HepG2 (cell line): ENCODE data around the gene VAMP8. TPM values are rescaled to one million over a fixed set of nuclear protein-coding genes. Genes with fewer than 3 reads are reported as not detected.

ENCODE experiments used
- ADNP ChIP-seq: sonication (generic); formaldehyde crosslinking; IDR thresholded peaks from 2 replicates; pipeline ENCODE4 v1.4.0; 2020; ENCODE audit warnings: missing genetic modification reagents
- CENPX ChIP-seq: sonication (generic); formaldehyde crosslinking; IDR thresholded peaks from 2 replicates; pipeline ENCODE4 v1.9.0; 2021; ENCODE audit warnings: mild to moderate bottlenecking, missing genetic modification reagents, moderate library complexity
- FIP1L1 ChIP-seq: fragments of 200-400 bp; formaldehyde crosslinking; IDR thresholded peaks from 2 replicates; pipeline ENCODE4 v1.6.1; 2018; ENCODE audit warnings: low read depth, mild to moderate bottlenecking, low read length, moderate library complexity, borderline replicate concordance; ENCODE audit not compliant: insufficient read depth
- GFI1 ChIP-seq: sonication (generic); formaldehyde crosslinking; IDR thresholded peaks from 2 replicates; pipeline ENCODE4 v1.5.0; 2020; ENCODE audit warnings: missing genetic modification reagents, mild to moderate bottlenecking, borderline replicate concordance
- HNRNPK ChIP-seq: fragments of 200-400 bp; formaldehyde crosslinking; IDR thresholded peaks from 2 replicates; pipeline ENCODE4 v1.6.1; 2018; ENCODE audit warnings: low read length, low read depth, moderate library complexity, mild to moderate bottlenecking; ENCODE audit not compliant: poor library complexity, severe bottlenecking
- KDM4B ChIP-seq: sonication (generic); formaldehyde crosslinking; IDR thresholded peaks from 2 replicates; pipeline ENCODE4 v1.4.0; 2020; ENCODE audit warnings: missing genetic modification reagents
- NCOA2 ChIP-seq: sonication (generic); formaldehyde crosslinking; IDR thresholded peaks from 2 replicates; pipeline ENCODE4 v1.8.0; 2022; ENCODE audit warnings: inconsistent platforms
- RELA ChIP-seq: sonication (generic); formaldehyde crosslinking; IDR thresholded peaks from 2 replicates; pipeline ENCODE4 v1.4.0; 2020; ENCODE audit warnings: missing genetic modification reagents
- SAFB2 ChIP-seq: sonication (generic); formaldehyde crosslinking; IDR thresholded peaks from 2 replicates; pipeline ENCODE4 v1.5.1; 2020; ENCODE audit warnings: missing genetic modification reagents, low read depth, mild to moderate bottlenecking, borderline replicate concordance
- SNAPC2 ChIP-seq: sonication (generic); formaldehyde crosslinking; IDR thresholded peaks from 2 replicates; pipeline ENCODE4 v1.8.1; 2022; ENCODE audit warnings: mild to moderate bottlenecking, missing genetic modification reagents
- SOX13 ChIP-seq, 3 experiments: fragments of 450-650 bp in 1 of 3; sonication (generic) in 1 of 3; formaldehyde crosslinking in 1 of 3; IDR thresholded peaks in 2 of 3; conservative IDR thresholded peaks in 1 of 3; 2 replicates each; pipeline versions ENCODE4 v1.5.0 to v1.6.1; 2016 to 2020; ENCODE audit warnings: antibody characterized with exemption in 1 of 3, mild to moderate bottlenecking in 1 of 3, missing compliant biosample characterization in 1 of 3, missing genetic modification reagents in 1 of 3, moderate library complexity in 1 of 3
- SYNCRIP ChIP-seq: fragments of 200-400 bp; formaldehyde crosslinking; IDR thresholded peaks from 2 replicates; pipeline ENCODE4 v1.6.1; 2018; ENCODE audit warnings: mild to moderate bottlenecking, low read depth, low read length; ENCODE audit not compliant: insufficient read depth
- U2AF1 ChIP-seq: fragments of 200-400 bp; formaldehyde crosslinking; optimal IDR thresholded peaks from 2 replicates; pipeline ENCODE3; 2017; ENCODE audit warnings: mild to moderate bottlenecking, low read depth, low read length
- ZC3H4 ChIP-seq: sonication (generic); formaldehyde crosslinking; IDR thresholded peaks from 2 replicates; pipeline ENCODE4 v1.4.0; 2020; ENCODE audit warnings: missing genetic modification reagents, borderline replicate concordance
- ZFP36L2 ChIP-seq: sonication (generic); formaldehyde crosslinking; IDR thresholded peaks from 2 replicates; pipeline ENCODE4 v1.4.0; 2020; ENCODE audit warnings: missing genetic modification reagents
- ZKSCAN8 ChIP-seq: IDR thresholded peaks from 2 replicates; pipeline ENCODE4 v1.6.1; 2016; ENCODE audit warnings: borderline replicate concordance, missing genetic modification reagents, missing compliant biosample characterization
- ZMYM4 ChIP-seq: sonication (generic); formaldehyde crosslinking; IDR thresholded peaks from 2 replicates; pipeline ENCODE4 v1.8.1; 2023; ENCODE audit warnings: mild to moderate bottlenecking, missing genetic modification reagents
- ZNF205 ChIP-seq: IDR thresholded peaks from 2 replicates; pipeline ENCODE4 v1.6.1; 2018; ENCODE audit warnings: missing biosample characterization, missing genetic modification reagents
- ZNF251 ChIP-seq: sonication (generic); formaldehyde crosslinking; IDR thresholded peaks from 2 replicates; pipeline ENCODE4 v1.9.0; 2021; ENCODE audit warnings: mild to moderate bottlenecking, missing genetic modification reagents
- ZNF317 ChIP-seq: sonication (generic); formaldehyde crosslinking; IDR thresholded peaks from 2 replicates; pipeline ENCODE4 v1.5.0; 2020; ENCODE audit warnings: mild to moderate bottlenecking, missing genetic modification reagents
- ZNF343 ChIP-seq: sonication (generic); formaldehyde crosslinking; IDR thresholded peaks from 2 replicates; pipeline ENCODE4 v1.4.0; 2020; ENCODE audit warnings: mild to moderate bottlenecking, missing genetic modification reagents
- ZNF441 ChIP-seq: sonication (generic); formaldehyde crosslinking; IDR thresholded peaks from 2 replicates; pipeline ENCODE4 v1.7.0; 2021; ENCODE audit warnings: missing genetic modification reagents, borderline replicate concordance
- ZNF562 ChIP-seq: sonication (generic); formaldehyde crosslinking; IDR thresholded peaks from 2 replicates; pipeline ENCODE4 v1.8.0; 2022; ENCODE audit warnings: missing genetic modification reagents, borderline replicate concordance
- ZNF563 ChIP-seq: sonication (generic); formaldehyde crosslinking; IDR thresholded peaks from 2 replicates; pipeline ENCODE4 v1.8.0; 2022; ENCODE audit warnings: mild to moderate bottlenecking, moderate library complexity, missing genetic modification reagents
- ZNF746 ChIP-seq: sonication (generic); formaldehyde crosslinking; IDR thresholded peaks from 2 replicates; pipeline ENCODE4 v1.8.0; 2022; ENCODE audit warnings: mild to moderate bottlenecking, missing genetic modification reagents
- ZNF816 ChIP-seq: sonication (generic); formaldehyde crosslinking; IDR thresholded peaks from 2 replicates; pipeline ENCODE4 v1.8.0; 2022; ENCODE audit warnings: missing genetic modification reagents, mild to moderate bottlenecking, borderline replicate concordance
- ZNF841 ChIP-seq: sonication (generic); formaldehyde crosslinking; IDR thresholded peaks from 2 replicates; pipeline ENCODE4 v1.8.1; 2023; ENCODE audit warnings: missing genetic modification reagents, borderline replicate concordance
- polyA plus RNA-seq, 8 experiments: library from polyadenylated mRNA; depleted of rRNA in 3 of 8; stranded (reverse) in 7 of 8; unstranded in 1 of 8; fragments of >200 nt; fragmentation: Illumina TruSeq in 4 of 8; extraction: Trizol in 4 of 8; gene quantifications; 2 replicates each; pipeline versions ENCODE4 v1.2.1 to v1.2.3, GENCODE V29; 2011 to 2016; ENCODE audit warnings: low read depth in 4 of 8, missing spikeins in 1 of 8, mixed read lengths in 1 of 8; ENCODE audit not compliant: insufficient read depth in 1 of 8
- total RNA-seq, 5 experiments: library from RNA; depleted of rRNA; stranded (reverse); fragments of >200 nt; fragmentation: Illumina TruSeq; extraction: Trizol; gene quantifications; 2 replicates each; pipeline ENCODE4 v1.2.3, GENCODE V29; 2016; ENCODE audit warnings: low read depth in 1 of 5
- TF ChIP-seq, protein P1 (sequence below): sonication (generic); formaldehyde crosslinking; IDR thresholded peaks from 2 replicates; pipeline ENCODE4 v1.5.1; 2020; ENCODE audit warnings: missing genetic modification reagents, mild to moderate bottlenecking, borderline replicate concordance
- TF ChIP-seq, protein P2 (sequence below): sonication (generic); formaldehyde crosslinking; IDR thresholded peaks from 2 replicates; pipeline ENCODE4 v1.4.0; 2020; ENCODE audit warnings: missing genetic modification reagents

The VAMP8 gene
- total and polyA plus RNA-seq, 2 of the 13 experiments (the other 11 are each of a cell fraction or from before 2014, with no cell fraction given) = 83.3 to 157 TPM

DNA sequence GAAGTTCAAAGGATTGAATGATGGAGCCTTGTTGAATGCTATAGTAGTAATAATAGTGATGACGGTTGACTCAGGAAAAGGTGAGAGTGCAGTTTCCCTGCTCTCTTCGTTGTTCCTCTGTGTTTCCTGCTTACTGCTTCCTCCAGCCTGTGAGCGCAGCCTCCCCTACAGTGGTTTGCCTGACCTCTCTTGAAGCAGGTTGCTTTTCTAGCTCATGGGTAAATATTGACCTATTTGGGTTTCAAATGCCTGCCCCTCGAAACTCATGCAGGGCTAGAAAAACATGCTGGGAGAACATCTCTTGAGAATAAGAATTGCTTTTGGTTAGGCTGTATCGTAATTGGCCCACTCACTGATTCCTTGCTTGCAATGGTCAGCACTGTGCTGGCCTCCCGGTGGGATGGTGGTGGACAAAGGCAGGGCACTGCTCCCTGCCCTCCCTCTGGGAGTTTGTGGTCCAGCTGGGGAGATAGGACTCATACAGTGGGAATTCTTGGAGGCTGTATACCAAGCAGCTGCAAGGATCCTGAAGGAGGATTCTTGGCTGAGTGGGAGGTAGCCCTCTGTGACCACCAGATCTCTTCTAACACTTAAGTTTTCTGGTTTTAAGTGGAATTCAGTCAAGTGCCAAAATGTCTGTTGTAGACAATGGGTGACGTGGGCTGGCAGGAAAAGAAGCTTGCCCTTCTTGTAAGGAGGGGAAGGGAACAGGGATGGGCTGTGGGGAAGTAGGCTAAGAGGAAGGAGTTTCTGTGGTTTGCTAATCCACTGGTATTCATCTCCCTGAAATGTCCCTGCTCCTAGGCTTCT, 12.8 kb downstream of the VAMP8 start (continued):
- TF ChIP-seq SOX13 (IDR thresholded peaks at IDR 0.05) = no peak
- TF ChIP-seq SOX13 (CRISPR knock-in tag; conservative IDR thresholded peaks at IDR 0.05 in 1 of 2, IDR thresholded peaks at IDR 0.05 in 1 of 2) = peak in 1 of 2 experiments; percentile 69; a peak in 2 of 4 replicates
- no peak for TF ChIP-seq ZNF562 (CRISPR knock-in tag)
- TF ChIP-seq U2AF1 = no peak
- TF ChIP-seq, protein P1, sequence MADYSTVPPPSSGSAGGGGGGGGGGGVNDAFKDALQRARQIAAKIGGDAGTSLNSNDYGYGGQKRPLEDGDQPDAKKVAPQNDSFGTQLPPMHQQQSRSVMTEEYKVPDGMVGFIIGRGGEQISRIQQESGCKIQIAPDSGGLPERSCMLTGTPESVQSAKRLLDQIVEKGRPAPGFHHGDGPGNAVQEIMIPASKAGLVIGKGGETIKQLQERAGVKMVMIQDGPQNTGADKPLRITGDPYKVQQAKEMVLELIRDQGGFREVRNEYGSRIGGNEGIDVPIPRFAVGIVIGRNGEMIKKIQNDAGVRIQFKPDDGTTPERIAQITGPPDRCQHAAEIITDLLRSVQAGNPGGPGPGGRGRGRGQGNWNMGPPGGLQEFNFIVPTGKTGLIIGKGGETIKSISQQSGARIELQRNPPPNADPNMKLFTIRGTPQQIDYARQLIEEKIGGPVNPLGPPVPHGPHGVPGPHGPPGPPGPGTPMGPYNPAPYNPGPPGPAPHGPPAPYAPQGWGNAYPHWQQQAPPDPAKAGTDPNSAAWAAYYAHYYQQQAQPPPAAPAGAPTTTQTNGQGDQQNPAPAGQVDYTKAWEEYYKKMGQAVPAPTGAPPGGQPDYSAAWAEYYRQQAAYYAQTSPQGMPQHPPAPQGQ (CRISPR knock-in tag) = no peak
- no peak for TF ChIP-seq ZFP36L2 (CRISPR knock-in tag)
- TF ChIP-seq ZNF816 (CRISPR knock-in tag) = no peak
- TF ChIP-seq FIP1L1 = no peak
- no peak; the same call in 1 of the 2 replicates for TF ChIP-seq ZNF205 (CRISPR knock-in tag)
- TF ChIP-seq ZNF841 = no peak
- no peak for TF ChIP-seq KDM4B (CRISPR knock-in tag)
- TF ChIP-seq RELA (CRISPR knock-in tag) = no peak
- no peak for TF ChIP-seq ZNF343 (CRISPR knock-in tag)
- no peak for TF ChIP-seq HNRNPK
- no peak; the same call in 1 of the 2 replicates for TF ChIP-seq GFI1
- peak; percentile 43; the same call in 1 of the 2 replicates for TF ChIP-seq NCOA2 (CRISPR knock-in tag)
- TF ChIP-seq, protein P2, sequence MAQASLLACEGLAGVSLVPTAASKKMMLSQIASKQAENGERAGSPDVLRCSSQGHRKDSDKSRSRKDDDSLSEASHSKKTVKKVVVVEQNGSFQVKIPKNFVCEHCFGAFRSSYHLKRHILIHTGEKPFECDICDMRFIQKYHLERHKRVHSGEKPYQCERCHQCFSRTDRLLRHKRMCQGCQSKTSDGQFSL (CRISPR knock-in tag) = no peak
- peak; percentile 42; the same call in 1 of the 2 replicates for TF ChIP-seq SNAPC2 (CRISPR knock-in tag)
- 0 out of 2 replicates have a peak, but pooled peaks have one; percentile 65 for TF ChIP-seq ZNF746 (CRISPR knock-in tag)
- no peak for TF ChIP-seq SAFB2 (CRISPR knock-in tag)
- 0 out of 2 replicates have a peak, but pooled peaks have one; percentile 7 for TF ChIP-seq ZNF441 (CRISPR knock-in tag)
- no peak for TF ChIP-seq ZC3H4
- TF ChIP-seq SYNCRIP = no peak
- peak; percentile 71 for TF ChIP-seq ZKSCAN8 (CRISPR knock-in tag)
- no peak for TF ChIP-seq ZMYM4 (CRISPR knock-in tag)
- TF ChIP-seq ZNF251 (CRISPR knock-in tag) = 0 out of 2 replicates have a peak, but pooled peaks have one; percentile 23
- no peak for TF ChIP-seq CENPX (CRISPR knock-in tag)
- 0 out of 2 replicates have a peak, but pooled peaks have one; percentile 19 for TF ChIP-seq ZNF317 (CRISPR knock-in tag)
- no peak for TF ChIP-seq ZNF563 (CRISPR knock-in tag)
- TF ChIP-seq ADNP (CRISPR knock-in tag) = no peak
